GM12875 (cell line): Measurements from ENCODE around the gene NR2C2AP.

Source experiments
- H3K4me3 ChIP-seq: one replicate; pipeline ENCODE4 v1.5.1; 2011; ENCODE audit warnings: low read depth, low read length, control low read depth
- TF ChIP-seq, protein P1 (sequence below): IDR thresholded peaks from 2 replicates; pipeline ENCODE4 v1.5.1; 2011; ENCODE audit warnings: low read depth, mild to moderate bottlenecking, control low read depth, inconsistent platforms, low read length, moderate library complexity, borderline replicate concordance; ENCODE audit not compliant: insufficient read depth

NR2C2AP gene

GRCh38 chr19:19203012-19203856, at the start of gene NR2C2AP:
TSS of gene NR2C2AP (minus strand) at chr19:19203414. CDS start at chr19:19203060, 354 bp downstream.
- H3K4me3 ChIP-seq, result peak within 1 kb of the TSS; percentile 55
- TF ChIP-seq, protein P1, sequence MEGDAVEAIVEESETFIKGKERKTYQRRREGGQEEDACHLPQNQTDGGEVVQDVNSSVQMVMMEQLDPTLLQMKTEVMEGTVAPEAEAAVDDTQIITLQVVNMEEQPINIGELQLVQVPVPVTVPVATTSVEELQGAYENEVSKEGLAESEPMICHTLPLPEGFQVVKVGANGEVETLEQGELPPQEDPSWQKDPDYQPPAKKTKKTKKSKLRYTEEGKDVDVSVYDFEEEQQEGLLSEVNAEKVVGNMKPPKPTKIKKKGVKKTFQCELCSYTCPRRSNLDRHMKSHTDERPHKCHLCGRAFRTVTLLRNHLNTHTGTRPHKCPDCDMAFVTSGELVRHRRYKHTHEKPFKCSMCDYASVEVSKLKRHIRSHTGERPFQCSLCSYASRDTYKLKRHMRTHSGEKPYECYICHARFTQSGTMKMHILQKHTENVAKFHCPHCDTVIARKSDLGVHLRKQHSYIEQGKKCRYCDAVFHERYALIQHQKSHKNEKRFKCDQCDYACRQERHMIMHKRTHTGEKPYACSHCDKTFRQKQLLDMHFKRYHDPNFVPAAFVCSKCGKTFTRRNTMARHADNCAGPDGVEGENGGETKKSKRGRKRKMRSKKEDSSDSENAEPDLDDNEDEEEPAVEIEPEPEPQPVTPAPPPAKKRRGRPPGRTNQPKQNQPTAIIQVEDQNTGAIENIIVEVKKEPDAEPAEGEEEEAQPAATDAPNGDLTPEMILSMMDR, result no peak

- H3K4me3 ChIP-seq, result no peak overlapping the region
- TF ChIP-seq, protein P1, result no peak
Observed at GRCh38 chr19:19250196-19250801, 47.1 kb upstream of the NR2C2AP start.

DNA sequence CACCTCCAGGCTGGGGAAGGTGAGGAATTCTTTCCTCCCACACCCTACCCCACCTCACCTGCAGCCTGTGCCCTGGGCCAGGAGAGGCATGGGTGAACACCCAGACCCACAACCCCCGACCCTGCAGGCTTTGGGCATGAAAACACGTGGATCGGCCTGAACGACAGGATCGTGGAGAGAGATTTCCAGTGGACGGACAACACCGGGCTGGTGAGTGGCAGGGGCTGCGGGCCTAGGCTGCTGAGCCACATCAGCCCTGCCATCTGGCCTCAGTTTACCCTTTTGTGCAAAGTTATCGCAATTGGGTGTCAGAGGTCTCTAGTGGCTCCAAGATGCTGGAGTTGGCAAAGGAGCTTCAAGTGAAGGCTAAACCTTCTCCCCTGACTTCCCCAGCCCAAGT, 37.3 kb upstream of the NR2C2AP start:
- no peak overlapping the region for H3K4me3 ChIP-seq
- TF ChIP-seq, protein P1, result no peak

DNA sequence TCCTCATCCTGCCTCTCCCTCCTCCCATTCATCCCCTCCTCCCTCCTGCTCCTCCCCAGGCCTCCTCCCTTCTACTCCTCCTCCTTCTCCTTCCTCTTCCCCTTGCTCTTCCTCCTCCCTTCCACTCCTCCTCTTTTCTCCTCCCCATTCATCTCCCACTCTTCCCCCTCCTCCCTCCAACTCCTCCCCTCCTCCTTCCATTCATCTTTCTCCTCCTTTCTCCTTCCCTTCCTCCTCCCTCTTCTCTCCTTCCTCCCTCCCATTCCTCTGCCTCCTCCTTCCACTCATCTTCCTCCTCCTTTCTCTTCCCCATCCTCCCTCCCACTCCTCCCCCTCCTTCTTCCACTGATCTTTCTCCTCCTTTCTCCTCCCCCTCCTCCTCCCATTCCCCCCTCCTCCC, 36.5 kb upstream of the NR2C2AP start:
- TF ChIP-seq, protein P1, result no peak
- no peak overlapping the region for H3K4me3 ChIP-seq

DNA sequence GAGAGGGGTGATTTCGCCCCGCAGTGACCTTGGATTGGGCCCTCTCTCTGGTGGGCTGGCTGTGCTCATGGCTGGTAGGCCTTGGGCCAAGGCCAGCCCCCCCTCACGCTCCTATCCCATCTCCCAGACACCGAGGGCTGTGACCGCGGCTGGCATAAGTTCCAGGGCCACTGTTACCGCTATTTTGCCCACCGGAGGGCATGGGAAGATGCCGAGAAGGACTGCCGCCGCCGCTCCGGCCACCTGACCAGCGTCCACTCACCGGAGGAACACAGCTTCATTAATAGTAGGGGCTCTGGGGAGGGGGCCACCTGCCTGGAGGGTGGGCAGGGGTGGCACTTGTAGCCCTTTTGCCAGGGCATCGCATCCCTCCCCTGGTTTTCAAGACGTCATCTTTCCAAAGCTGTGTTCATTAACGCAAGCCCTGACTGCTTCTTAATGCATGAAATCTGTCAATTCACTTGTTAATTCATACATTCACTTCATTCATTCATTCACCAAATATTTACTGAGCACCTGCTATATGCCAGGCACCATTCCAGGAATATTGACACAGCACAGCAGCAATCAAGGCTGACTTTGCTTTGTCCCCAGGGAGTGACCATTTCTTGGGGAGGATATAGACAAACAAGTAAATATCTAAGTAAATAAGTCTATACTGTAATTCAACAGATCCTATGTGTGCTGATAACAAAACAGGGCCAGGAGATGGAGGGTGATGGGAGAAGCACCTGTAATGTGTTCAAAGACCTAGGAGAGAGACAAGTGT, 35.1 kb upstream of the NR2C2AP start:
- TF ChIP-seq, protein P1, result no peak
- H3K4me3 ChIP-seq, result no peak overlapping the region

DNA sequence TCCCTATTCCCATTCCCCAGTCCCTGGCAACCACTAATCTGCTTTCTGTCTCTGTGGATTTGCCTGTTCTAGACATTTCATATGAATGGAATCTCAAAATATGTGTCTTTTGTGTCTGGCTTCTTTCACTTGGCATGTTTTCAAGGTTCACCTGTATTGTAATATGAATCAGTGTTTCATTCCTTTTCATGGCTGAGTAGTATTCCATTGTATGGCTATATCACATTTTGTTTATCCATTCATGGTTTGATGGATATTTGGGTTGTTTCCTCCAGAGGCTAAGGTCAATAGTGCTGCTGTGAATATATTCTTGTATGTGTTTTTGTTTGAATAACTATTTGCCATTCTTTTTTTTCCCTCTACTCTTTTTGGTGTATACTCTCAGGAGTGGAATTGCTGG, 33.0 kb upstream of the NR2C2AP start:
- TF ChIP-seq, protein P1, result no peak
- H3K4me3 ChIP-seq, result no peak overlapping the region
